Measurements from ENCODE around the gene PER3. TPM values are rescaled to one million over a fixed set of nuclear protein-coding genes. Genes with fewer than 3 reads are reported as not detected.

The PER3 gene
- total and polyA plus RNA-seq, 3 donors from 2014 or later: 15.4 to 40.8 (median 32.7) TPM

DNA sequence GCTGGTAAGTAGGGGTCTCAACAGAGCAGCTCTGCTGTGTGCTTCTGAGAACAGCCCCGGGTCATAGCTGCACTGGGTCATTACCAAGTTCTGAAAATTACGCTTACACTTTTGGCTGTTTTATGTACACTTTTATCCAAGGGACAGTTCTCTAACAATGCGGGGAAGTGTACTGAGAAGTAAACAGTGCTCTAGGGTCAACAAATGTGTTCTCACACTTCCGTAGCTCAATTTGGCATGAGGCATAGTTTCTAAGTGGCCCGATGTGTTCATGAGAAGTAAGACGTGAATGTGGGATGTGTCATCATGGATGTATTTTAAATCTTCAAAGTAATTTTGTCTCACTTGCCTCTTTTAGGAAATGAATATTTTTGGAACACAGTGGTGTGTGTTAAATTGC is 23.8 kb upstream of the PER3 start:
- H3K4me1 ChIP-seq: no peaks in the 10 kb centered on the region
- WGBS, 2 donors: 88 to 94% methylated on average over 6 of the region's 6 CpGs
- no peak for DNase-seq
- H3K4me3 ChIP-seq: no peak overlapping the region
- no peaks in the 10 kb centered on the region for H3K36me3 ChIP-seq (ENCODE audit: low read depth, missing control alignments)
- TF ChIP-seq CTCF (IDR thresholded peaks at IDR 0.05): no peak
- no peak for TF ChIP-seq POLR2A (IDR thresholded peaks at IDR 0.05)
- no peaks in the 10 kb centered on the region for H3K9me3 ChIP-seq
- H3K27me3 ChIP-seq: no peaks in the 10 kb centered on the region
- intact Hi-C loops (cut with DNase I; ENCODE audit: low total_unique reads): no loop called here
- no peak overlapping the region for H3K27ac ChIP-seq

DNA sequence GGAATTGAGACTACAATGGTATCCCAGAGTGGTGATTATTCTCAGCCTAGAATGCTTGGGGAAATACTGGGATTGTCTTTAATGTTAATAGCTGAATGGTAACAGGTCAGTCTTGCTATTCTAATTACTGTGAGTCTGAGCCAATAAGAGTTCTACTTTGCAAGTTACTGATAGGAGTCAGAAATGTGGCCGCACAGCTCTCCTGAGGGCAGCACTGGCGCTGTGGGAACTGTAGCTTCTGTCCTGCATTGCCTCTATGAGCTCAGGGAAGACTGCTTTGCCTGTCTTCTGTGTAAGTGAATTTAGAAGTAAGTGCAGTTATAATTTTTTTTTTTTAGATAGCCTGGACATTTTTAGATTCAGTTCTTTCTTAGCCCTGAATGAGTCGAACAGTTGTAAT is 23.0 kb upstream of the PER3 start:
- H3K4me3 ChIP-seq: no peak overlapping the region
- TF ChIP-seq POLR2A (IDR thresholded peaks at IDR 0.05) (no peak), CTCF (IDR thresholded peaks at IDR 0.05) (no peak)
- no peaks in the 10 kb centered on the region for H3K27me3 ChIP-seq
- DNase-seq: no peak
- H3K27ac ChIP-seq: no peak overlapping the region
- intact Hi-C loops (cut with DNase I; ENCODE audit: low total_unique reads): no loop called here
- 86 to 87% methylated on average over 3 of the region's 3 CpGs for WGBS, 2 donors
- H3K4me1 ChIP-seq: no peaks in the 10 kb centered on the region
- no peaks in the 10 kb centered on the region for H3K9me3 ChIP-seq
- H3K36me3 ChIP-seq (ENCODE audit: low read depth, missing control alignments): no peaks in the 10 kb centered on the region

DNA sequence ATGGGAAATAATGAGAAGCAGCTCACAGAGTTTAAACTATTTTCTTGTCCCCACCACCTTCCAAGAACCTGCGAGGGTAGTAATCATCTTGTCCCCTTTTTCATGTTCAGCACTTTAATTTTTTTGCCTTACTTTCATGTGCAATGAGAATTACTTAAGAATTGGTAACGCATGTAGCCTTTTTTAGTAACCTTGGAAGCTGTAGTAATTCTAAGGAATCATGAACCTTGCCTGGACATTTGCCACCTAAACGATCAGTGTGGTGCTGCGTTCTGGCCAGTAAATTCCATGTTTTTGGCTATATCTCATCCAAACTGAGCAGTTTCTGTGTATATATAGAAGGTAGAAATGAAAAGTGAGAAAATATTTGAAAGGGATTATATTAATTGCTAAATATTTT is 16.9 kb upstream of the PER3 start:
- intact Hi-C loops (cut with DNase I; ENCODE audit: low total_unique reads): no loop called here
- no peak for DNase-seq
- Histone ChIP-seq H3K9me3 (no peaks in the 10 kb centered on the region), H3K27ac (no peak overlapping the region), H3K36me3 (ENCODE audit: low read depth, missing control alignments) (no peaks in the 10 kb centered on the region), H3K27me3 (no peaks in the 10 kb centered on the region), H3K4me1 (peaks cover 4% of the 10 kb centered on the region), H3K4me3 (no peak overlapping the region)
- 82 to 89% methylated on average over 4 of the region's 4 CpGs for WGBS, 2 donors
- TF ChIP-seq CTCF (IDR thresholded peaks at IDR 0.05): no peak
- TF ChIP-seq POLR2A (IDR thresholded peaks at IDR 0.05): no peak

DNA sequence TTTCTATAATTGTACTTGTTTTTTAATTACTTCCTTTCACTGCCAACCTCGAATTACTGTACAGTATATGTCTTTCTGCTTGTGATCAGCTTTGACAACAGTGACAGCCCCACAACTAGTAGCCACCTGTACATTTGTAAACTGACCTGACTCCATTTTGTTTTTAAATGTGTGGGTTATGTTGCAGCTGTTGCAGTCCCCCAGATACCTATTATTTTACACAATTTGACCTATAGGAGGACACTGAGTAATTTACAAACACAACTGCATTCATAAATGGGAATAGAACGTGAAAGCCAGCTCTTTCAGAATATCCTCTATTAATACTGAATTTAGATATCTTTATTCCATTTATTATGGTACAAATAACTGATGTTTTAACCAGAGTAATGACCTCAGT is 15.5 kb upstream of the PER3 start:
- no peaks in the 10 kb centered on the region for H3K9me3 ChIP-seq
- no peak overlapping the region for H3K4me3 ChIP-seq
- 71 to 78% methylated on average over 2 of the region's 2 CpGs for WGBS, 2 donors
- DNase-seq: no peak
- H3K27me3 ChIP-seq: no peaks in the 10 kb centered on the region
- H3K27ac ChIP-seq: no peak overlapping the region
- intact Hi-C loops (cut with DNase I; ENCODE audit: low total_unique reads): no loop called here
- no peaks in the 10 kb centered on the region for H3K36me3 ChIP-seq (ENCODE audit: low read depth, missing control alignments)
- H3K4me1 ChIP-seq: peaks cover 11% of the 10 kb centered on the region
- TF ChIP-seq POLR2A (IDR thresholded peaks at IDR 0.05): no peak
- no peak for TF ChIP-seq CTCF (IDR thresholded peaks at IDR 0.05)

GRCh38 chr1:7769673-7770412 is 14.2 kb upstream of the PER3 start:
- Histone ChIP-seq H3K4me3 (peak overlapping the region in 1 of 2 donors; percentile 96), H3K4me1 (peaks cover 11% of the 10 kb centered on the region), H3K9me3 (no peaks in the 10 kb centered on the region), H3K27me3 (no peaks in the 10 kb centered on the region), H3K36me3 (ENCODE audit: low read depth, missing control alignments) (no peaks in the 10 kb centered on the region), H3K27ac (no peak overlapping the region)
- WGBS, 2 donors: 43 to 48% methylated on average over 12 of the region's 12 CpGs
- TF ChIP-seq POLR2A (IDR thresholded peaks at IDR 0.05) (no peak), CTCF (IDR thresholded peaks at IDR 0.05) (no peak)
- no peak for DNase-seq
- intact Hi-C loops (cut with DNase I; ENCODE audit: low total_unique reads): no loop called here
